WERI-Rb-1 (cell line): Measurements from ENCODE around the gene CKMT1A.
"Not testable (repeated sequence)": the region's sequence is repeated elsewhere in the genome, so short reads cannot be mapped to it uniquely, and the experiment has no call there.

Experiments used
- DNase-seq: peaks from one replicate; pipeline ENCODE4 v3.0.0-alpha.2; 2020
- H3K27ac ChIP-seq: fragments of 250-450 bp; sonication (Bioruptor Pico); 2 replicates; pipeline ENCODE4 v1.5.1; 2020; ENCODE audit warnings: mild to moderate bottlenecking, moderate library complexity
- H3K27me3 ChIP-seq: fragments of 250-450 bp; sonication (Bioruptor Pico); 2 replicates; pipeline ENCODE4 v1.5.1; 2021; ENCODE audit warnings: mild to moderate bottlenecking, low read depth, moderate library complexity; ENCODE audit not compliant: insufficient read depth, severe bottlenecking
- H3K36me3 ChIP-seq: fragments of 250-450 bp; sonication (Bioruptor Pico); 2 replicates; pipeline ENCODE4 v1.5.1; 2020; ENCODE audit warnings: mild to moderate bottlenecking, moderate library complexity
- H3K4me3 ChIP-seq: 2 replicates; pipeline ENCODE4 v1.5.1; 2011; ENCODE audit warnings: low read depth, mild to moderate bottlenecking, control low read depth, low read length
- H3K9me3 ChIP-seq: fragments of 250-450 bp; sonication (Bioruptor Pico); 2 replicates; pipeline ENCODE4 v1.5.1; 2021; ENCODE audit warnings: mild to moderate bottlenecking, moderate library complexity; ENCODE audit not compliant: severe bottlenecking
- TF ChIP-seq, protein P1 (sequence below): IDR thresholded peaks from 2 replicates; pipeline ENCODE4 v1.5.1; 2011; ENCODE audit warnings: low read depth, mild to moderate bottlenecking, control low read depth, inconsistent platforms, low read length

The CKMT1A gene

DNA sequence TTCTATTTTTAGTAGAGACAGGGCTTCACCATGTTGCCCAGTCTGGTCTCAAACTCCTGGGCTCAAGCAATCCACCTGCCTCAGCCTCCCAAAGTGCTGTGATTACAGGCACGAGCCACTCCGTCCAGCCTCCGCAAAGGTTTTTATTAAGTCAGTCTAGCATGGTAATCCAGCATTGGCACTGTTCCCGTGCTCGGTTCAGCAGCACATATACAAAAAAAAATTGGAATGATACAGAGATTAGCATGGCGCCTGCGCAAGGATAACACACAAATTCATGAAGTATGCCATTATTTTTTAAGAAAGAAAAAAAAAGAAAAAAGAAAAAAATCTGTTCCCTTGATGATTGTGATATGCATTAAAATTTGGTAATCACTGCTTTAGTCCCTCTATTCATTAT lies 8.5 kb downstream of the CKMT1A start:
- no peak overlapping the region for H3K4me3 ChIP-seq
- TF ChIP-seq, protein P1, sequence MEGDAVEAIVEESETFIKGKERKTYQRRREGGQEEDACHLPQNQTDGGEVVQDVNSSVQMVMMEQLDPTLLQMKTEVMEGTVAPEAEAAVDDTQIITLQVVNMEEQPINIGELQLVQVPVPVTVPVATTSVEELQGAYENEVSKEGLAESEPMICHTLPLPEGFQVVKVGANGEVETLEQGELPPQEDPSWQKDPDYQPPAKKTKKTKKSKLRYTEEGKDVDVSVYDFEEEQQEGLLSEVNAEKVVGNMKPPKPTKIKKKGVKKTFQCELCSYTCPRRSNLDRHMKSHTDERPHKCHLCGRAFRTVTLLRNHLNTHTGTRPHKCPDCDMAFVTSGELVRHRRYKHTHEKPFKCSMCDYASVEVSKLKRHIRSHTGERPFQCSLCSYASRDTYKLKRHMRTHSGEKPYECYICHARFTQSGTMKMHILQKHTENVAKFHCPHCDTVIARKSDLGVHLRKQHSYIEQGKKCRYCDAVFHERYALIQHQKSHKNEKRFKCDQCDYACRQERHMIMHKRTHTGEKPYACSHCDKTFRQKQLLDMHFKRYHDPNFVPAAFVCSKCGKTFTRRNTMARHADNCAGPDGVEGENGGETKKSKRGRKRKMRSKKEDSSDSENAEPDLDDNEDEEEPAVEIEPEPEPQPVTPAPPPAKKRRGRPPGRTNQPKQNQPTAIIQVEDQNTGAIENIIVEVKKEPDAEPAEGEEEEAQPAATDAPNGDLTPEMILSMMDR, result no peak
- H3K27ac ChIP-seq, result no peak overlapping the region
- no peaks in the 10 kb centered on the region for H3K9me3 ChIP-seq
- H3K27me3 ChIP-seq, result no peaks in the 10 kb centered on the region
- peaks cover 21% of the 10 kb centered on the region for H3K36me3 ChIP-seq
- no peak for DNase-seq

DNA sequence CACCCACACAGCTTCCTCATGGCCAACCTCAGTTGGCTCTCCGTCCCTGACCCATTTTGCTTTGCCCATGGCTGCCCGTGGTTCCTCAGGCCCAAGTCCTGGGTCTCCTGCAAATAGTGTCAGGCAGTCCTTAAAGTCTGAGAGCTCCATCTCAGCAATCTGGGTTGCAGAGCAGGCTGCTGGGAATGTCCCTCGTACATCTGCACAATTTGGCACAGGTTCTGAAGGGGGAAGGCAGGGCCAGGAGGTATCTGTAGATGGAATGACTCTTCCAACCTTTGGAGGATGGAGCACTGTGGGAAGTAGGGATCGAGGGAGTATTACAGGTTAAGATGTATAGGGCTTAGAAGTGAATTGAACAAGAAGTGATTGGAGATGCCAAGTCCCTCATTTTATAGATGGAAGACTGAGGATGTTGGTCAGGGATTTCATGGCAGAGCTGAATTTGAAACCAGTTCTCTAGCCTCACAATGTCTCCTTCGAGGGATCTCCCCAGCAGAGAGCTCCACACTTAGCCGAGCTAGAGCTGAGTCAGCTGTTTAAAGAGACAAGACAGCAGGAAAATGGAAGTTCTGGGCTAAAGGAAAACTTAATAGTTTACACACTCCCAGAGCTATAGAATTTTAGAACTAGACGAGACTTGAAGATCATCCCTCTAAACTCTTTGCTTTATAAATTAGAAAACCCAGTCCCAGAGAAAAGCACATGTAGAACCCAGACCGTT lies 9.2 kb downstream of the CKMT1A start:
- Histone ChIP-seq H3K27me3 (no peaks in the 10 kb centered on the region), H3K27ac (no peak overlapping the region), H3K36me3 (peaks cover 17% of the 10 kb centered on the region), H3K4me3 (no peak overlapping the region), H3K9me3 (no peaks in the 10 kb centered on the region)
- no peak for DNase-seq
- TF ChIP-seq, protein P1, result no peak

DNA sequence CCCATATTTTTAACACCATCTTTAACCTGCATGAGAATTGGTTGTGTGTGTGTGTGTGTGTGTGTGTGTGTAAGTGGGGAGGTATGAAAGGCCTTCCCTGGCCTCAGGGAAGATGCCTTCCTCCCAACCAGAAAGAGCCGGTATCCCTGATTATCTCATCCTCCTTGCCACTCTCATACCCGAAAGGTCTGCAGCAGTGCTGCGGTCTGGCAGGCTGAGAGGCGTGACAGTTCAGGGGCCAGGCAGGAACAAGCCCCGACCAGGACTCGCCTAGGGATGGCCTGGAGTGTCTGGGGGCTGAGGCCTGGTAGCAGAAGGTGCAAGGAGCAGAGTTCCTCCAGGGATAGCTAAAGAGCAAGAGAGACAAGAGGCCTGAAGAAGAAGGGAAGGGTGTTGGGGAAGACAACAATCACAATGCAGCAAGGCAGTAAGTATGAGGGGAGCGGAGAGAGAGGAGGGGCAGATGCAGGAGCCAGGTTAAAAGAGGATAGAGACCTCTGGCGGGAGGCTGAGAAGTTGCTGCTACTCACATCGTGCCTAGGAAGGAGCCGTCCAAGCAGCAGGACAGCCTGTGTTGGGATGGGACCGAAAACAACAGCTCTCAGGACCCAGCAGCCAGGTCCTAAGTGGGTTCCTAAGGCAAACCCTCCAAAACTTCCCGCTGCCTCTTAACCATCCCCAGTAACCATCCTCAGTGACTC lies 16.9 kb downstream of the CKMT1A start:
- not testable (repeated sequence) for H3K27me3 ChIP-seq, H3K4me3 ChIP-seq, H3K27ac ChIP-seq, DNase-seq, H3K36me3 ChIP-seq, H3K9me3 ChIP-seq

DNA sequence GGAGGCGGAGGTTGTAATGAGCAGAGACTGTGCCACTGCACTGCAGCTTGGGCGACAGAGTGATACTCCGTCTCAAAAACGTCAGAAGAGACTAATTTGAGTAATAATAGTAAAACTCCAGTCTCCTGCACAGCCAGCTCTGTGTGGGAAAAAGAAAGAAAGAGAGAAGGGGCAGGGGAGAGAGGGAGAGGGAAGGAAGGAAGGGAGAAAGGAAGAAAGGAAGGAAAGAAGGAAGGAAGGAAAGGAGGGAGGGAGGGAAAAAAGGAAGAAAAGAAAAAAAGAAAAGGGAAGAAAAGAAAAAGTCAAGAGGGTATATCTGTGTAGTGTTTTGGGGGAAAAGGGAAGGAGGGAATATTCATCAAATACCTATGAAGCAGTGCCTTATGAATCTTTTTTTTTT lies 29.5 kb downstream of the CKMT1A start:
- no peak overlapping the region for H3K4me3 ChIP-seq
- H3K27me3 ChIP-seq, result no peaks in the 10 kb centered on the region
- no peak overlapping the region for H3K27ac ChIP-seq
- no peak for DNase-seq
- TF ChIP-seq, protein P1, result no peak
- no peaks in the 10 kb centered on the region for H3K36me3 ChIP-seq
- no peaks in the 10 kb centered on the region for H3K9me3 ChIP-seq

DNA sequence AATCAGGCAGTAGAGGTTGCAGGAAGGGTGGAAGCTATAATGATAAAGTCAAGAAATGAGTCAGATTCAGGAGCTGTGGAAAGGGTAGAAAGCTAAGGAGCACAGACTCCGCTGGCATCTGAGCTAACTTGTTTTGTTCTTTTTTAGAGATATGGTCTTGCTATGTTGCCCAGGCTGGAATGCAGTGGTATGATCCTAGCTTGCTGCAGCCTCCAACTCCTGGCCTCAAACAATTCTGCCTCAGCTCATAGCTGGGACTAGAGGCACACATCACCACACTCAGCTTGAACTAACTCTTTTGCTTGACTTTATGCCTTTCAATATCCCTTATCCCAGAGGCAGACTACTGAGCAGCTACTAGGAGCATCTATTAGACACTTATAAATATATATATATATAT lies 32.6 kb downstream of the CKMT1A start:
- not testable (repeated sequence) for H3K9me3 ChIP-seq, H3K27ac ChIP-seq, H3K27me3 ChIP-seq, H3K4me3 ChIP-seq, DNase-seq, H3K36me3 ChIP-seq

DNA sequence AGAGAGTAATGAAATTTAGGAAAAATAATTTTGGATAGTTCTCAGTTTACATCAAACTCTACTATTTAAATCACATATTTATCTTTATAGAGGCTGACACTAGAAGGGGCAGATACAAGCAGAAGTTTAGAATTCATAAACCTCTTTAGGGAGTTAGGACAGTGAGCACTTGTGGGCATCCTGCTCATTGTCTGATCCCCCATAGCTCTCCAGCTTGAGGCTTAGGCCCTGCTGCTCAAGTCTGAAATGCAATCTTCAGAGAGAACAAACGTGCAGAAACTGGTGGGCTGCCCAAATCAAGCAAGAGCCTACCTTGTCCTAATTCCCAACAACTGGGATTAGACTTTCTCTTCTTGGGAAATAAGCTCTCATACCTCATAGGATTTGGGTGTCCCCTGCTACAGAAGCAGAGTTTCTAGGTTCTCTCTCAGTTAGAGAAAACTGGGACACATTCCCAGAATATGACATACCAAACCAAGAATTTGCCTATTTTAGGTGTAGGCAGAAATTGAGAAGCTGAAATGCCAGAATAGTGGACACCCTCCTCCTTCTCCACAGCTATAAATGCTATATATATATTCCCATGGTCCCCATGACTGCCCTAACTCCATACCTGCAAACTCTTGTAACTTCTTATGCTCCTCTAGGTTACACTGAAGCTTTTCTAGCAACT lies 34.5 kb downstream of the CKMT1A start:
- DNase-seq, H3K36me3 ChIP-seq, H3K27ac ChIP-seq, H3K27me3 ChIP-seq, H3K9me3 ChIP-seq, H3K4me3 ChIP-seq: not testable (repeated sequence)

DNA sequence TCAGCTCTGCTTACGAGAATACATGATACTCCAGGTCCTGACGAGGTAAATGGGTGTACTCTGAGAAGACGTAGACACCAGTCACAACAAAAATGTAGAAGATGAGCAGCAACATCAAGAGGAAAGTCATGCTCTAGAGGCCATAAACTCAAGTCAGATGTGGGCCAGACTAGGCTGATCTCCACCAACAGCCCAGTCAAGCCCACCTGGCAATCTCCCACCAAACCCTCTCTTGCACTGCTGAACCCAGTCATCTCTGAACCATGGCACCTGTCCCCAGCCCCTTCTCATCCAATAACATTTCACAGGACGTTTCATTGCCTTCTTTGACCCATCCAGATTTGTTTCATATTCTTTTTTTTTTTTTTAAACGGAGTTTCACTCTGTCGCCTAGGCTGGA lies 41.8 kb downstream of the CKMT1A start:
- no peak for DNase-seq
- H3K27me3 ChIP-seq, result no peaks in the 10 kb centered on the region
- no peaks in the 10 kb centered on the region for H3K9me3 ChIP-seq
- H3K27ac ChIP-seq, result no peak overlapping the region
- no peak overlapping the region for H3K4me3 ChIP-seq
- no peaks in the 10 kb centered on the region for H3K36me3 ChIP-seq
- TF ChIP-seq, protein P1, result no peak
